Astrocyte (in vitro differentiated cells and primary cell): ENCODE results near the gene NFE2L1. TPM values are rescaled to one million over a fixed set of nuclear protein-coding genes. Genes with fewer than 3 reads are reported as not detected.
"Not testable (repeated sequence)": the region's sequence is repeated elsewhere in the genome, so short reads cannot be mapped to it uniquely, and the experiment has no call there.

Experiments
- DNase-seq: peaks from one replicate; pipeline ENCODE4 v3.0.0-alpha.2; 2010; ENCODE audit warnings: low read depth
- FAIRE-seq: peaks from 2 replicates; lab custom pipeline; 2011; peaks lifted over from hg19 to GRCh38; lab: Jason Lieb, UNC
- H2AFZ ChIP-seq: 2 replicates; pipeline ENCODE4 v1.6.0; 2012; ENCODE audit warnings: low read depth, low read length, inconsistent platforms
- H3K27ac ChIP-seq: 2 replicates; pipeline ENCODE4 v1.5.1; 2011; ENCODE audit warnings: low read depth, low read length, inconsistent platforms
- H3K27me3 ChIP-seq: 2 replicates; pipeline ENCODE4 v1.6.0; 2011; ENCODE audit warnings: low read length, inconsistent platforms; ENCODE audit not compliant: insufficient read depth
- H3K36me3 ChIP-seq: 2 replicates; pipeline ENCODE4 v1.5.1; 2011; ENCODE audit warnings: low read length, inconsistent platforms; ENCODE audit not compliant: insufficient read depth
- H3K4me1 ChIP-seq: 2 replicates; pipeline ENCODE4 v1.5.1; 2011; ENCODE audit warnings: low read length, inconsistent platforms; ENCODE audit not compliant: insufficient read depth
- H3K4me2 ChIP-seq: 2 replicates; pipeline ENCODE4 v1.6.0; 2012; ENCODE audit warnings: low read length, inconsistent platforms
- H3K4me3 ChIP-seq: 2 replicates; pipeline ENCODE4 v1.5.1; 2011; ENCODE audit warnings: low read depth, mild to moderate bottlenecking, low read length, inconsistent platforms; ENCODE audit not compliant: insufficient read depth
- H3K79me2 ChIP-seq: 2 replicates; pipeline ENCODE4 v1.6.0; 2012; ENCODE audit warnings: mild to moderate bottlenecking, low read length, inconsistent platforms; ENCODE audit not compliant: insufficient read depth
- H3K9ac ChIP-seq: 2 replicates; pipeline ENCODE4 v1.6.0; 2012; ENCODE audit warnings: mild to moderate bottlenecking, low read length, inconsistent platforms
- H3K9me3 ChIP-seq: 2 replicates; pipeline ENCODE4 v1.5.1; 2012; ENCODE audit warnings: low read depth, mild to moderate bottlenecking, low read length, inconsistent platforms; ENCODE audit not compliant: insufficient read depth
- H4K20me1 ChIP-seq: 2 replicates; pipeline ENCODE4 v1.6.0; 2012; ENCODE audit warnings: low read length, inconsistent platforms; ENCODE audit not compliant: insufficient read depth
- H3K27ac Mint-ChIP-seq: one replicate; pipeline ENCODE4 v1.8.0; 2021; ENCODE audit warnings: mild to moderate bottlenecking, mixed read lengths; ENCODE audit not compliant: unreplicated experiment
- H3K27me3 Mint-ChIP-seq: one replicate; pipeline ENCODE4 v1.8.0; 2021; ENCODE audit warnings: low read depth, mixed read lengths; ENCODE audit not compliant: unreplicated experiment
- H3K36me3 Mint-ChIP-seq: one replicate; pipeline ENCODE4 v1.8.0; 2021; ENCODE audit warnings: low read depth, mixed read lengths; ENCODE audit not compliant: unreplicated experiment
- H3K4me1 Mint-ChIP-seq: one replicate; pipeline ENCODE4 v1.8.0; 2021; ENCODE audit warnings: low read depth, mixed read lengths; ENCODE audit not compliant: unreplicated experiment
- H3K4me3 Mint-ChIP-seq: one replicate; pipeline ENCODE4 v1.8.0; 2021; ENCODE audit warnings: mild to moderate bottlenecking, moderate library complexity, mixed read lengths; ENCODE audit not compliant: unreplicated experiment
- H3K9me3 Mint-ChIP-seq: one replicate; pipeline ENCODE4 v1.8.0; 2021; ENCODE audit warnings: mild to moderate bottlenecking, mixed read lengths; ENCODE audit not compliant: unreplicated experiment
- CTCF ChIP-seq: IDR thresholded peaks from 2 replicates; pipeline ENCODE4 v1.5.1; 2011; ENCODE audit warnings: low read depth, mild to moderate bottlenecking, inconsistent platforms, low read length, moderate library complexity; ENCODE audit not compliant: insufficient read depth
- EZH2 ChIP-seq: IDR thresholded peaks from 2 replicates; pipeline ENCODE4 v1.6.1; 2012; ENCODE audit warnings: mild to moderate bottlenecking, low read length, inconsistent platforms; ENCODE audit not compliant: insufficient read depth
- total RNA-seq: library from RNA; stranded (reverse); gene quantifications from 2 replicates; pipeline ENCODE4 v1.2.1, GENCODE V29; 2021

Gene NFE2L1
- total RNA-seq, 1 donor from 2014 or later, result 344 TPM

DNA sequence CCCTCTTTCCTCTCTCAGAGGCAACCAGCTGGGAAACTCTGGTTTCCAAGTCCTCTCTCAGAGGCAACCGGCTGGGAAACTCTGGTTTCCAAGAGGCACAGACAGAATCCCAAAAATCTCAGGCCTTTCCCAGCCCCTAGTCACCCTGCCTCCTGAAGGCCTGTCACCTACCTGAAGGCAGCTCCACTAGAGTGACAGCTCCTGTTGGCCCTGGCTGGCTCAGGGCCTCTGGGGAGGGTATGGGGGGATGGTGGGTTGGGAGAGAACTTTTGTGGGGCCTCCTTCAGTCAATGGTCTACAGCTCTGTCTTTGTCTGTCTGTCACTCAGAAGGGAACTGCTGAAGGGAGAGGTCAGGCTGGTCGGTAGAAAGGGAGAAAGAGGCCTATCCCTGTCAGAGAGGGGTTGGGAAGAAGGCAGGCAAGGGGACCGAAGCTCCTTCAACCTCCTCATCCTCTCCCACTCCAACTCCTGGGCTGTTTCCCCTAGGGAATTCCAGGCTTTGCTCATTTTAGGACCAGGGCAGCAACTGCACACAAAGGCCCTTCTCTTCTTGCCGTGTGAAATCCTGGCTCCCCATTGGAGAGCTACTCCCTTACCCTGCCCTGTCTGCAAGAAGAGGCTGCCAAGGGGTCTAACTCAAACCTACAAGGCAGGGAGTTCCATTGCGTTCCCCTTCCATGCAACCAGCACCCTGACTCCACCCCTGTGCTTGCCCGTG is 34.1 kb upstream of the NFE2L1 start:
- Histone ChIP-seq H3K79me2 (no peaks in the 10 kb centered on the region), H3K4me1 (peaks cover 10% of the 10 kb centered on the region), H3K4me2 (no peak overlapping the region), H3K27me3 (peaks cover 6% of the 10 kb centered on the region), H3K36me3 (no peaks in the 10 kb centered on the region), H3K27ac (no peak overlapping the region), H2AFZ (no peak overlapping the region), H3K9ac (no peak overlapping the region), H4K20me1 (no peaks in the 10 kb centered on the region), H3K9me3 (no peaks in the 10 kb centered on the region), H3K4me3 (no peak overlapping the region)
- Mint-ChIP-seq H3K27me3 (peaks cover 14% of the 10 kb centered on the region), H3K36me3 (no peaks in the 10 kb centered on the region), H3K9me3 (no peaks in the 10 kb centered on the region), H3K4me3 (no peak overlapping the region), H3K27ac (no peak overlapping the region), H3K4me1 (peaks cover 31% of the 10 kb centered on the region)
- TF ChIP-seq EZH2 (no peak), CTCF (no peak)
- DNase-seq (no peak), FAIRE-seq (no peak)

GRCh38 chr17:48014595-48015111 is 33.5 kb upstream of the NFE2L1 start:
- peaks cover 15% of the 10 kb centered on the region for H3K27me3 Mint-ChIP-seq
- FAIRE-seq (no peak), DNase-seq (no peak)
- Histone ChIP-seq H3K4me3 (no peak overlapping the region), H2AFZ (no peak overlapping the region), H3K27ac (no peak overlapping the region), H3K27me3 (peaks cover 6% of the 10 kb centered on the region), H3K9me3 (no peaks in the 10 kb centered on the region), H3K4me2 (no peak overlapping the region), H3K36me3 (no peaks in the 10 kb centered on the region), H4K20me1 (no peaks in the 10 kb centered on the region), H3K9ac (no peak overlapping the region), H3K79me2 (no peaks in the 10 kb centered on the region), H3K4me1 (peaks cover 10% of the 10 kb centered on the region)
- TF ChIP-seq CTCF, result no peak
- no peak for TF ChIP-seq EZH2
- no peaks in the 10 kb centered on the region for H3K9me3 Mint-ChIP-seq
- no peak overlapping the region for H3K4me3 Mint-ChIP-seq
- H3K4me1 Mint-ChIP-seq, result peaks cover 31% of the 10 kb centered on the region
- H3K36me3 Mint-ChIP-seq, result no peaks in the 10 kb centered on the region
- no peak overlapping the region for H3K27ac Mint-ChIP-seq

DNA sequence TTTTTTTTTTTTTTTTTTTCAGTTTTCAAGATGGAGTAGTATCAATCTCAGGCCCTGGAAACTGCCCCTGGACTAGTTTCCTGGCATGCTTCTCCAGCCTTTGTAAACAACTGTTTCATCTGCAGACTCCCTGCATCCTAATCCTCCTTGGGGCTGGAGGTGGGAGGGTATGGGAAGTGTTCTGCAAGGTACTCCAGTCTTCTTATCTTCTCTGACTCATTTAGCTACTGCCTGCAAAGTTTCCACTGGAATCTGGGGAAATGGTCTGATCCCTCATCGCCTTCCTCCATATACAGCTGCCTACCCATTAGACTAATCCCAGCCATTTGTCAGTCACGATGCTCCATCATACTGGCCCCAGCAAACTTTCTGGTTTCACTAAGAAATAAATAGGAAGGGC is 32.0 kb upstream of the NFE2L1 start:
- FAIRE-seq, result no peak
- Mint-ChIP-seq H3K9me3 (no peaks in the 10 kb centered on the region), H3K4me1 (peaks cover 30% of the 10 kb centered on the region), H3K36me3 (no peaks in the 10 kb centered on the region), H3K27ac (no peak overlapping the region), H3K4me3 (no peak overlapping the region), H3K27me3 (peaks cover 16% of the 10 kb centered on the region)
- no peak overlapping the region for H3K9ac ChIP-seq
- H4K20me1 ChIP-seq, result no peaks in the 10 kb centered on the region
- no peaks in the 10 kb centered on the region for H3K79me2 ChIP-seq
- peak; percentile 78 for DNase-seq
- peaks cover 10% of the 10 kb centered on the region for H3K4me1 ChIP-seq
- H3K9me3 ChIP-seq, result no peaks in the 10 kb centered on the region
- no peak for TF ChIP-seq CTCF
- no peak for TF ChIP-seq EZH2
- H3K27me3 ChIP-seq, result peaks cover 6% of the 10 kb centered on the region
- H3K4me3 ChIP-seq, result no peak overlapping the region
- no peak overlapping the region for H3K27ac ChIP-seq
- H2AFZ ChIP-seq, result no peak overlapping the region
- H3K36me3 ChIP-seq, result no peaks in the 10 kb centered on the region
- no peak overlapping the region for H3K4me2 ChIP-seq

- not testable (repeated sequence) for H3K79me2 ChIP-seq, H4K20me1 ChIP-seq, H3K9me3 ChIP-seq, DNase-seq, H3K4me3 Mint-ChIP-seq, H3K4me1 ChIP-seq, H3K9ac ChIP-seq, H3K36me3 ChIP-seq, H2AFZ ChIP-seq, H3K4me3 ChIP-seq, H3K27ac ChIP-seq, H3K27me3 ChIP-seq, H3K9me3 Mint-ChIP-seq, FAIRE-seq, H3K27ac Mint-ChIP-seq, H3K4me2 ChIP-seq, H3K36me3 Mint-ChIP-seq
- peaks cover 12% of the 10 kb centered on the region for H3K27me3 Mint-ChIP-seq
- H3K4me1 Mint-ChIP-seq, result peaks cover 20% of the 10 kb centered on the region
Measured at GRCh38 chr17:48017817-48018158, 30.4 kb upstream of the NFE2L1 start.
